GM18499 (cell line): ENCODE results near the gene ADGRA1.

Experiments
- ATAC-seq: cut with Tn5 transposase; IDR thresholded peaks from one replicate; pipeline ENCODE4 v1.9.1; 2021; ENCODE audit warnings: moderate number of reproducible peaks; ENCODE audit not compliant: insufficient read depth, unreplicated experiment

Gene ADGRA1

DNA sequence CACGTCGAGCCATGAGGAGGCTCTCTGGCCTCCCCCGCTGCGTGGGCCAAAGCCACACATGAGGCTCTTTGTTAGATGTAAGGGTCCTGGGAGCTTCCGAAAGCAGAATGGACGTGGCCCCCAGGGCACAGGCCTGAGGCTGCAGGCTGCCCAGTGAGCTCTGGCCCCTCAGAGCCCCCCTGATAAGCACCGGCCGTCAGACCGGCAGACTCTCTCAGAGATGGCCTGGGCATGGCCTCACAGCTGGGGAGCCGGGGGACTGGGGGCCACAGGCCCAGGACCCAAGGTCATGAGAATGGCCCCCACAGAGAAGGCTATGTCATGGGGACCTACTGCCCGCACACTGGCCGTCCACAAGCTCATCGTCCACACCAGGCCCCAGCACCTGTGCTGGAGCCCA is 31.7 kb upstream of the ADGRA1 start:
- no peak for ATAC-seq

GRCh38 chr10:133056651-133057178 is 31.0 kb upstream of the ADGRA1 start:
- ATAC-seq: no peak

- no peak for ATAC-seq
These were observed 29.2 kb upstream of the ADGRA1 start for GRCh38 chr10:133058331-133059092.

- no peak for ATAC-seq
These were observed 28.6 kb upstream of the ADGRA1 start for GRCh38 chr10:133059093-133059470.

GRCh38 chr10:133059571-133059970 is 28.2 kb upstream of the ADGRA1 start:
- no peak for ATAC-seq

GRCh38 chr10:133060022-133060421 is 27.7 kb upstream of the ADGRA1 start:
- ATAC-seq: no peak

- no peak for ATAC-seq
These were observed 27.3 kb upstream of the ADGRA1 start for GRCh38 chr10:133060466-133060865.

GRCh38 chr10:133060881-133061280 is 26.8 kb upstream of the ADGRA1 start:
- no peak for ATAC-seq

DNA sequence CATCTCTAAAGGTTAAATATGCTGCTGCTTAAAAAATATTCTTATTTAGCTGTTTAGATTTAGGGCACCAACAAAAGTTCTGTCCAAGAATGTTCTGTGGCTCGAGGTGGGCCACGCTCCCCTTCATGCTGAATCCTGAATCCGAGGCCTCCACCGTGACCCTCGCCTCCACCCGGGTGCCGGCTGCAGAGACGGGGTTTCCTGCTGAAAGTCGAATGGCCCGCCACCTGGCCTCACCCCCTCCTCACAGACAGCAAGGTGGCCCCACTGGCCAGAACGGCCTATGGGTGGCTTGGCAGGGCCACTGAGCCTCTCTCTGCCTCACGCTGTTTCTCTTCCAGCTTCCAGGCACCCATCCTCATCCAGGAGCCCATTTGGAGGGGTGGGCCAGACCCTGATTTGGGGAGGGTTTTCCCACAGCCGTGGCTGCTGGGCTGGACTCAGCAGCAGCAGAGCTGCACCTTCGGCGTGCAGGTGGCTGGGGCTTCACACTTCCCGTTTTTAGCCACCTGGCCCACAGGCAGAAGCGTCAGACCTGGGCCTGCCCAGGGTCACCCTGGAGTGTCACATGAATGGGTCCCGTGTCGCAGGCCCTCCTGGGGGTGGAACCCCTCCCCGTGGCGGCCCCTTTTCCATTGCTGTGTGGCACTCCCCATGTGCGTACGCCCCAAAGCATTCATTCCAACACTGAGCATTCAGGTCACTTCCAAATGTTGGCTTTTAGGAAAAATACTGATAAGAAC is 26.3 kb upstream of the ADGRA1 start:
- no peak for ATAC-seq

DNA sequence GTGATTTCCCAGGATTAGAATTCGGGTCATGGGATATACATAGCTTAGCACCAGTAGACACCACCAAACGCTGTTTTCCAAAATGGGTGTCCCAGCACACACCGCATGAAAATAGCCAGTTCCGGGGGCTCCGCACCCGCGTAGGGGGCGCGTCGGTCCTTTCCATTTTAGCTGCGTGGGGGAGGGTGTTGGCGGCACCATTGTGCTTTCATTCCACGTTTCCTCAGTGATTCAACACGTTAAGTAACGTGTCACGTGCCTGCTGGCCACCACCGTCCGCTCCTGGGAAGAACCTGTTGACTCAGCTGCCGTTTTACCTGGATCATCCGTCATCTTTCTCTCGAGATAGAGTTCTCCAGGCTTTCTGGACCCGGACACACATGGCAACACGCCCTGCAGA is 25.6 kb upstream of the ADGRA1 start:
- no peak for ATAC-seq

DNA sequence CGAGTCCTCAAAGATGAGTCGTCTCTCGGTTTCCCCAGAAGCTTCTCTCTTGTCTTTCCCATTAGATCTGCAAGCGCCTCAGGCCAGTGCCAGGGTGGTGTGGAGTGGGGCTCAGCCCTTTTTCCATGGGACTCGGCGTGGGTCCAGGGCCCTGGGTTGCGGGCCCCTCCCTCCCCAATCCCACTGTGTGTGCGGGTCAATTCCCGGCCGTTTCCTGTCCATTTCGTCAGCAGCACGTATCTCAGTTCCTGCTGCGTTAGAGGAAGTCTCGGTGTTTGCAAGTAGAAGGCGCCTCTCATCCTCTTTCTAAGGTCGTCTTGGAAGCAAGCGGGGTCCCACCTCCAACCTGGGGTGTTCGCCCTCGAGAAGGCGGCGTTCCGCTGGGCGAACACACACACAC is 25.1 kb upstream of the ADGRA1 start:
- ATAC-seq: no peak

DNA sequence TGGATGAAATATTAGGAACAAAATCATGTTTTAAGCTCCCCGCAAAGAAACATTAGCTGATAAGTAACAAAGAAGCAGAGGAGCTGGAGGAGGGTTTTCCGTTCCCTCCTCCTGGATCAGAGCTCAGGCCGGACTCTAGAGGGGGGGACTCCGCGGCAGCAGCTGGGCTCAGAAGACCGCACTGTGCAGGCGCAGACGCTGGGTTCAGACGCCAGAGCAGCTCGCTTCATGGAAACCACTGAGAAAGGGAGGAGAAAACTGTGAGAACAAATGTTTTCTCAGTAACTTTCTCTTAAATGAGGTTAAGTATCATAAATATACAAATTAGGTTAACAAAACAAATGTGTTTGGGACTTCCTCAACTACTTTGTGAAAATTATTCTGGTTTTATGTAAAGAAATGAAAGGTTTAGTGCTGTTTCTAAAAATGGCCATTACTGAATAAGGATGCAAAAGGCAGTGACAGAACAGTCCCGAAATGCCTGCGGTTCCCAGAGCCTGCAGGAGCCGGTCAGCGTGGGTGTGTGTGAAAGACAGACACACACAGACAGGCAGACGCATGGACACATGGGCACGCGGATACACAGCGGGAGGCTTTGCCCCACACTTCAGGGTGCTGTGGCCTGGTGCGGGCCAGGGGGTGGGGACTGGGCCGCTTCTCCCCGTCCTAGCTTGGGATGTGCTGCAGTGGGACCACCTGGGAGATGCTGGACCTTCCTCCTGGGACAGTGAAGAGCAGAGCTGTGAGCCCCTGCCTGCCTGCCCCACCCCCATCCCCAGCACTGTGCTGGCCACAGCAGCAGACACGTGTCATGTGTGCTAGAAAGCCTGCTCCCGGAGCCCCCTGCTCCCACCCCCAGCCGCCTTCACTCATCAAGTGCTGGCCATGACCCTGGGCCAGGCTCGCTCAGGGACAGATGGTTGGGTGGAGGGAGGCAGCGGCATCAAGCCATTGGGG is 20.3 kb upstream of the ADGRA1 start:
- no peak for ATAC-seq

DNA sequence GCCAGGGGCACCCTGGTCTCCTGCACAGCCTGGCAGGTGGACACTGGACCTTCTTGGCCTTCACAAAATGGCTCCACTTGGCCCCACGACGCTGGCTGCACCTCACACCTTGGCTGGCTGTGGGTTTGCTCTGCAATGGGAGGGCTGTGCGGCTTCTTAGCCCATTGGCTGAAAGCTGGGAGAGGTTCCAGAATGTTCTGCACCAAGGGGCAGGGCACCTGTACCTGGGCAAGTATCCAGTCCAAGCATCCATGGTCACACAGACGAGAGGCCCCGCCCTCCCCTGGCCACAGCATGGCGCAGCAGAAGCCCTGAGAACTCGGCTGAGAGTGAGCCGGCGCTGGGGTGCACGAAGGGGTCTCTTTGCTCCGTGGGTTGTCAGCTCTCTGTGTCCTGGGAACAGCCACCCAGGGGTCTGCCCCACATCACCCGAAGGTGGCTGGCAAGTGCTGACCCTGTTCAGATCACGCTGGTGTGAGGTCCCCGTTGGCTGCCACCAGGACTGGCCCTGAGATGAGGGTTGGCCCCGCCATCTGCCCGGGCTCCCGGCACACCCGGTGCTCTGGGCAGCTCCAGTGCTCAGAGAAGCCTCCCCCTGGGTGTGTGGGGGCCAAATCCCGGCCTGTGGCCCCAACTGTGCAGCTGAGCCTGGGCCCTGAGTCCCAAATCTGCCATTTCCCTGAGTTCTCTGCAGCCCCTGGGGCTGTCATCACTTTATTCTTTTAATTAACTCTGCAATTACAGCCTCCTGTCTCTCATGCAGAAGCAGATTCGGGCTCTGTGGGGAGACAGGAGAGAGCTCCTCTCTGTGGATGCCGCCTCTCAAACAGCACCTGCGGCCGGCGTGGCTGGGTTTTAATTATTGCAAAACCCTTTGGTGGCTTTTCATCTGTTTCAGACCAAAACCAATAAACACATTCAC is 19.4 kb upstream of the ADGRA1 start:
- no peak for ATAC-seq

GRCh38 chr10:133069033-133069525 is 18.6 kb upstream of the ADGRA1 start:
- ATAC-seq: no peak

- ATAC-seq: no peak
These were observed 17.3 kb upstream of the ADGRA1 start for GRCh38 chr10:133070405-133070804.

DNA sequence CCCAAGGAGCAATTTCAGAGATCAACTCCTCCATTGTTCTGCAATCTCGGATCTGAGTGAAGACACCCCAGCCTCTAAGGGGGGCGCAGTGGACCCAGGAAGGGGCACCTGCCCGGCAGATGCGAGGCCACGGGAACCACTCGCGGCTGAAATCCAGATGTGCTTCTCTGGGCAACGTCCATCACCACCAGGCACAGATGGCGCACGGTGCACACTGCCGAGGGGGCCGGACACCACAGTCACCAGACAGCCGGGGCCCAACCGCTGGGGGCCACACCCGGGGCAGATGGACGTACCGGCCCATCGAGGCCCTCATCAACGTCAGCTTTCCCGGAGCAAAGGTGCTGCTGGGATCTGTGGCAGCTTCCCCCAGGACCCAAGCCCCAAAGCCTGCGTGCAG is 16.9 kb upstream of the ADGRA1 start:
- ATAC-seq: no peak

- ATAC-seq: no peak
These were observed 16.0 kb upstream of the ADGRA1 start for GRCh38 chr10:133071733-133072132.

GRCh38 chr10:133072196-133072595 is 15.5 kb upstream of the ADGRA1 start:
- ATAC-seq: no peak

- ATAC-seq: no peak
These were observed 14.9 kb upstream of the ADGRA1 start for GRCh38 chr10:133072720-133073390.
